Loucy (cell line): Measurements from ENCODE around the gene CYFIP1.

Experiments used
- H2AFZ ChIP-seq: fragments of 200-600 bp; sonication (generic); 2 replicates; pipeline ENCODE4 v1.6.0; 2016; ENCODE audit warnings: antibody characterized with exemption, mild to moderate bottlenecking, low read length, moderate library complexity
- H3F3A ChIP-seq: fragments of 200-600 bp; 2 replicates; pipeline ENCODE4 v1.6.0; 2016; ENCODE audit warnings: antibody characterized with exemption, low read depth, mild to moderate bottlenecking
- H3K27me3 ChIP-seq: fragments of 200-600 bp; sonication (generic); 2 replicates; pipeline ENCODE4 v1.6.1; 2014; ENCODE audit warnings: low read length, mild to moderate bottlenecking; ENCODE audit not compliant: insufficient read depth, poor library complexity, severe bottlenecking
- H3K36me3 ChIP-seq: fragments of 200-600 bp; sonication (generic); 2 replicates; pipeline ENCODE4 v1.6.1; 2016; ENCODE audit warnings: low read length; ENCODE audit not compliant: insufficient read depth
- H3K4me1 ChIP-seq: fragments of 200-600 bp; sonication (generic); 2 replicates; pipeline ENCODE4 v1.5.1; 2014; ENCODE audit warnings: low read length, mild to moderate bottlenecking; ENCODE audit not compliant: insufficient read depth, poor library complexity, severe bottlenecking
- H3K4me2 ChIP-seq: fragments of 200-600 bp; sonication (generic); 2 replicates; pipeline ENCODE4 v1.6.0; 2014; ENCODE audit warnings: antibody characterized with exemption, low read length, low read depth, mild to moderate bottlenecking; ENCODE audit not compliant: poor library complexity, severe bottlenecking
- H3K4me3 ChIP-seq: fragments of 200-600 bp; sonication (generic); 2 replicates; pipeline ENCODE4 v1.5.1; 2014; ENCODE audit warnings: low read length, mild to moderate bottlenecking, mixed read lengths; ENCODE audit not compliant: poor library complexity, severe bottlenecking
- H3K79me2 ChIP-seq: fragments of 200-600 bp; sonication (generic); 2 replicates; pipeline ENCODE4 v1.6.1; 2014; ENCODE audit warnings: low read length; ENCODE audit not compliant: insufficient read depth
- H3K9ac ChIP-seq: fragments of 200-600 bp; sonication (generic); 2 replicates; pipeline ENCODE4 v1.6.0; 2014; ENCODE audit warnings: mild to moderate bottlenecking, low read depth, low read length, moderate library complexity; ENCODE audit not compliant: poor library complexity, severe bottlenecking
- H3K9me2 ChIP-seq: fragments of 200-600 bp; sonication (generic); replicated peaks from 2 replicates; pipeline ENCODE4 v1.6.1; 2016; ENCODE audit warnings: low read depth, low read length, mixed read lengths
- H3K9me3 ChIP-seq: fragments of 200-600 bp; sonication (generic); 2 replicates; pipeline ENCODE4 v1.6.1; 2014; ENCODE audit warnings: mild to moderate bottlenecking, antibody characterized with exemption, low read length, low read depth; ENCODE audit not compliant: insufficient read depth
- H4K20me1 ChIP-seq: fragments of 200-600 bp; sonication (generic); 2 replicates; pipeline ENCODE4 v1.6.0; 2014; ENCODE audit warnings: antibody characterized with exemption, low read length, mild to moderate bottlenecking; ENCODE audit not compliant: insufficient read depth, poor library complexity, severe bottlenecking
- EZH2phosphoT487 ChIP-seq: fragments of 200-600 bp; IDR thresholded peaks from 2 replicates; pipeline ENCODE4 v1.6.1; 2018; ENCODE audit warnings: antibody characterized with exemption, mild to moderate bottlenecking, moderate library complexity, borderline replicate concordance
- TF ChIP-seq, protein P1 (sequence below): fragments of 200-600 bp; sonication (generic); conservative IDR thresholded peaks from 2 replicates; pipeline ENCODE4 v1.5.1; 2014; ENCODE audit warnings: mild to moderate bottlenecking, antibody characterized with exemption, low read length

CYFIP1 gene

DNA sequence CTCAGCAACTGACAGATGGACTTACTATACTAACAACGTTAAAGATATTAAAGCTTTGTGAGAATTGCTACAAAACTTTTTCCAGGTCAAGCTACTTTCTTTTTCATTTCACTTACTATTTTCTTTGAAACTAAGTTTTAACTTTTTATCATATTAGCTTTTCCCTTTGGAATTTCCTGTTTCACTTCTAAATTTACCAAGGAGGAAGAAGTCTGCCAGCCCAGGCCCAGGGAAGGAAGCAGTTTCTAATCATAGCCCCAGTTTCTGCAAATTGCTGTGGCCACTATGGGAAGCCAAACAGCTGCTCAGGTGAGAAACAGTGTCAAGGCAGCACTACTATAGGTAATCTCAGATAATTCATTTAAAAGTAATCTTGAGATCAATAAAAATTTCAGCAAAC, 18.4 kb downstream of the CYFIP1 start:
- no peak overlapping the region for H2AFZ ChIP-seq
- H3K9me3 ChIP-seq = no peaks in the 10 kb centered on the region
- no peak overlapping the region for H3K4me2 ChIP-seq
- TF ChIP-seq, protein P1, sequence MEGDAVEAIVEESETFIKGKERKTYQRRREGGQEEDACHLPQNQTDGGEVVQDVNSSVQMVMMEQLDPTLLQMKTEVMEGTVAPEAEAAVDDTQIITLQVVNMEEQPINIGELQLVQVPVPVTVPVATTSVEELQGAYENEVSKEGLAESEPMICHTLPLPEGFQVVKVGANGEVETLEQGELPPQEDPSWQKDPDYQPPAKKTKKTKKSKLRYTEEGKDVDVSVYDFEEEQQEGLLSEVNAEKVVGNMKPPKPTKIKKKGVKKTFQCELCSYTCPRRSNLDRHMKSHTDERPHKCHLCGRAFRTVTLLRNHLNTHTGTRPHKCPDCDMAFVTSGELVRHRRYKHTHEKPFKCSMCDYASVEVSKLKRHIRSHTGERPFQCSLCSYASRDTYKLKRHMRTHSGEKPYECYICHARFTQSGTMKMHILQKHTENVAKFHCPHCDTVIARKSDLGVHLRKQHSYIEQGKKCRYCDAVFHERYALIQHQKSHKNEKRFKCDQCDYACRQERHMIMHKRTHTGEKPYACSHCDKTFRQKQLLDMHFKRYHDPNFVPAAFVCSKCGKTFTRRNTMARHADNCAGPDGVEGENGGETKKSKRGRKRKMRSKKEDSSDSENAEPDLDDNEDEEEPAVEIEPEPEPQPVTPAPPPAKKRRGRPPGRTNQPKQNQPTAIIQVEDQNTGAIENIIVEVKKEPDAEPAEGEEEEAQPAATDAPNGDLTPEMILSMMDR = no peak
- TF ChIP-seq EZH2phosphoT487 = no peak
- H3K79me2 ChIP-seq = no peaks in the 10 kb centered on the region; the same call in 1 of the 2 replicates
- no peaks in the 10 kb centered on the region for H3F3A ChIP-seq
- H3K27me3 ChIP-seq = no peaks in the 10 kb centered on the region
- H3K9ac ChIP-seq = no peak overlapping the region
- H3K4me3 ChIP-seq = no peak overlapping the region
- H4K20me1 ChIP-seq = no peaks in the 10 kb centered on the region
- H3K36me3 ChIP-seq = no peaks in the 10 kb centered on the region
- H3K4me1 ChIP-seq = peaks cover 6% of the 10 kb centered on the region
- H3K9me2 ChIP-seq = no peaks in the 10 kb centered on the region

DNA sequence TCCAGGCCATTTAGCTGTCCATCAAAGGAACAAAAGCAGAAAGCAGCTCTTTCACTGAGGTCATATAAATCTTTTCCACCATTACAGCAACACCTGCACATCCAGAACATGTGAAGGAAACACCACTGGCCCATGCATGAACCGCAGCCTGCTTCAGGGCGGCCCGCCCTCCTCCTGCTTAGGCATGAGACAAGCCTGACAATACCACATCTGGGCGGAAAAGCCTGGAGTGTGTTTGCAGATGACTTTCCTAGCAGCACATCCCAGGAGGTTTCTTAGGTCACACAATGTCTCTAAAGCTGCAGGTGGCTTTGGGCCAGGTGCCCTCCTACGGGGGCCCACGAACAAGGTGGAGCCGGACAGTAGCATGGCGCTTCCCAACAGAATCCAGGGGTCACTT, 19.6 kb downstream of the CYFIP1 start:
- no peaks in the 10 kb centered on the region for H3K9me2 ChIP-seq
- H4K20me1 ChIP-seq = no peaks in the 10 kb centered on the region
- H3K4me1 ChIP-seq = peaks cover 6% of the 10 kb centered on the region
- H3K9ac ChIP-seq = no peak overlapping the region
- H3K4me2 ChIP-seq = no peak overlapping the region
- H2AFZ ChIP-seq = no peak overlapping the region
- no peak for TF ChIP-seq EZH2phosphoT487
- TF ChIP-seq, protein P1 = no peak
- H3K36me3 ChIP-seq = no peaks in the 10 kb centered on the region
- no peaks in the 10 kb centered on the region for H3K9me3 ChIP-seq
- no peak overlapping the region for H3K4me3 ChIP-seq
- no peaks in the 10 kb centered on the region for H3F3A ChIP-seq
- no peaks in the 10 kb centered on the region for H3K27me3 ChIP-seq
- peaks cover 4% of the 10 kb centered on the region; the same call in 1 of the 2 replicates for H3K79me2 ChIP-seq

DNA sequence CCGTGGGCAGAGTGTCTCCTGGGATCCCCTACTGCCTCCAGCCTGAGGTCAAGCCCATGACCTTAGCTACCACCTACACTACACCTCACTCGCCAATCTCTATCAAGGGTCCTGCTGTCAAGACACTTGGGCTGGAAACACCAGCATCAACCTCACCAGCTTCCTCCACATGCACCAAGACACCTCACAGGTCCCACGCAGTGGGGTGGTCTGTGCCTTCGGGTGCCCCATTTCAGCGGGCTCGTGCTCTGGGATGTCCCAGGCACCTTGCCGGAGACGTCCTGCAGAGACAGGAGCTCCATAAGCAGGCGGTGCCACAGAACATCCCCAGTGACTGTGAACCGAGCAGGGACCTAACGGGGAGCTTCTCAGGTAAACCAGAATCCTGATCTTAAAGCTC, 20.0 kb downstream of the CYFIP1 start:
- no peaks in the 10 kb centered on the region for H3K9me2 ChIP-seq
- no peak overlapping the region for H2AFZ ChIP-seq
- no peaks in the 10 kb centered on the region for H3K9me3 ChIP-seq
- H3K79me2 ChIP-seq = peaks cover 4% of the 10 kb centered on the region; the same call in 1 of the 2 replicates
- no peak overlapping the region for H3K4me2 ChIP-seq
- peaks cover 6% of the 10 kb centered on the region for H3K4me1 ChIP-seq
- H3F3A ChIP-seq = no peaks in the 10 kb centered on the region
- H3K9ac ChIP-seq = no peak overlapping the region
- no peaks in the 10 kb centered on the region for H3K36me3 ChIP-seq
- H3K27me3 ChIP-seq = no peaks in the 10 kb centered on the region
- TF ChIP-seq, protein P1 = no peak
- TF ChIP-seq EZH2phosphoT487 = no peak
- H3K4me3 ChIP-seq = no peak overlapping the region
- H4K20me1 ChIP-seq = no peaks in the 10 kb centered on the region
